Stomach (tissue), 4 donors: Measurements from ENCODE around the gene DYTN.

Experiments
- EP300 ChIP-seq: sonication (generic); formaldehyde crosslinking; IDR thresholded peaks from one replicate; pipeline ENCODE4 v1.6.1; 2017; ENCODE audit warnings: antibody characterized with exemption
- POLR2A ChIP-seq, 4 donors: fragments of 450-650 bp; IDR thresholded peaks; one replicate each; pipeline ENCODE4 v1.6.1; 2016; ENCODE audit warnings: antibody characterized with exemption in 4 of 4, control low read depth in 2 of 4, mild to moderate bottlenecking in 1 of 4, moderate library complexity in 1 of 4
- POLR2AphosphoS5 ChIP-seq, 3 donors: sonication (generic); formaldehyde crosslinking; IDR thresholded peaks; one replicate each; pipeline ENCODE4 v1.6.1; 2016; ENCODE audit warnings: antibody characterized with exemption in 3 of 3
- TF ChIP-seq, protein P1 (sequence below), 7 experiments: fragments of 450-650 bp in 4 of 7; fragments of 200-600 bp in 3 of 7; sonication (generic) in 3 of 7; IDR thresholded peaks; one replicate each; pipeline ENCODE4 v1.5.1; 2016 to 2019; ENCODE audit warnings: antibody characterized with exemption in 7 of 7, control low read depth in 2 of 7, mild to moderate bottlenecking in 1 of 7

DNA sequence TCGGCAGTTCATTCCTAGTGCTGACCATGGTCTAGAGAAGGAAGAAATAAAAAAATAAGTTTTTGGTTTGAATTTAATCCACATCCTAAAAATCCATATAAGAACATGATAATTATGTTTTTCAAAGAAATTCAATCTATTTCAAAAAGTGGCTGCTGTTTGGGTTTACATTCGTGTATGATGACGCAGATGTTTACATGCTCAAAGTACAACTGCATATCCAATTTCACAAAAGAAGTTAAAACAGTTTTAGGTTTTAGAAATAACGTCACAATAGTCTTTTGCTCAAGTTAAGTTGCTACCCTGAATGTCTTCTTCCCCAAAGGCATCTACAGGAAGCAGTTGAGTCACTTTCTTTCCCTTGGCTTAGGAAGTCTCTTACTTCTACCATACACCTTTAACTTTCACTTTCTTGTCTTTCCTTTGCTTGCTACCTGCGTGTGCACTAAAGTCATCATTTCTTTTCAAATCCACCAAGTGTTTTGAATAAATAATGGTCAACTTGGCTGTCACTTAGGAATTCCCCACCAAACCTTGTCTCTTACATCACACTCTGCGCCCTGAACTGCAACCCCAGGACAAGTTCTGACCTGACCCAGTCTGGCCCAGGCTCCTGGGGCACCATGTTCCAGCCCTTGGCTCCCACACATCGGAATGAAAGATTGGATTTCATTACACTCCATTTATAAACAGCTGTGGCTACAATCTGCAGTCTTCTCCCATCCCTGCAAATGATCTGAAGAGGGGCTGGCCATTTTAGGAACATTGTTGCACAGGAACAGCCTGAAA lies 47.5 kb downstream of the DYTN start:
- TF ChIP-seq, protein P1, sequence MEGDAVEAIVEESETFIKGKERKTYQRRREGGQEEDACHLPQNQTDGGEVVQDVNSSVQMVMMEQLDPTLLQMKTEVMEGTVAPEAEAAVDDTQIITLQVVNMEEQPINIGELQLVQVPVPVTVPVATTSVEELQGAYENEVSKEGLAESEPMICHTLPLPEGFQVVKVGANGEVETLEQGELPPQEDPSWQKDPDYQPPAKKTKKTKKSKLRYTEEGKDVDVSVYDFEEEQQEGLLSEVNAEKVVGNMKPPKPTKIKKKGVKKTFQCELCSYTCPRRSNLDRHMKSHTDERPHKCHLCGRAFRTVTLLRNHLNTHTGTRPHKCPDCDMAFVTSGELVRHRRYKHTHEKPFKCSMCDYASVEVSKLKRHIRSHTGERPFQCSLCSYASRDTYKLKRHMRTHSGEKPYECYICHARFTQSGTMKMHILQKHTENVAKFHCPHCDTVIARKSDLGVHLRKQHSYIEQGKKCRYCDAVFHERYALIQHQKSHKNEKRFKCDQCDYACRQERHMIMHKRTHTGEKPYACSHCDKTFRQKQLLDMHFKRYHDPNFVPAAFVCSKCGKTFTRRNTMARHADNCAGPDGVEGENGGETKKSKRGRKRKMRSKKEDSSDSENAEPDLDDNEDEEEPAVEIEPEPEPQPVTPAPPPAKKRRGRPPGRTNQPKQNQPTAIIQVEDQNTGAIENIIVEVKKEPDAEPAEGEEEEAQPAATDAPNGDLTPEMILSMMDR (IDR thresholded peaks at IDR 0.05) = no peak
- TF ChIP-seq EP300 = no peak
- TF ChIP-seq POLR2A (IDR thresholded peaks at IDR 0.05) = no peak
- no peak for TF ChIP-seq POLR2AphosphoS5 (IDR thresholded peaks at IDR 0.05)
